A172 (cell line): ENCODE measurements around the gene MASP1. TPM values are rescaled to one million over a fixed set of nuclear protein-coding genes. Genes with fewer than 3 reads are reported as not detected.

Experiments used
- DNase-seq: peaks from one replicate; pipeline ENCODE4 v3.0.0-alpha.2; 2015; ENCODE audit warnings: low spot score
- total RNA-seq: library from RNA; depleted of rRNA; stranded (reverse); fragments of >200 nt; shearing (Covaris generic); gene quantifications from 2 replicates; pipeline ENCODE4 v1.2.3, GENCODE V29; 2014; rRNA removed

The MASP1 gene
- total RNA-seq, 1 experiment from 2014 or later = not detected

GRCh38 chr3:187186801-187187421, 104.6 kb downstream of the MASP1 start:
- peak; percentile 85 for DNase-seq

GRCh38 chr3:187186375-187186774, 105.2 kb downstream of the MASP1 start:
- no peak for DNase-seq

- no peak for DNase-seq
Observed at GRCh38 chr3:187185759-187186158, 105.8 kb downstream of the MASP1 start.

Other genes with a start within 250 kb of the MASP1 start
- gene RPL39L, start 152.2 kb downstream of the MASP1 start, total RNA-seq = 154 and 237 TPM in 2 replicates
- gene RTP1, start 94.3 kb downstream of the MASP1 start, total RNA-seq = not detected in 2 replicates
- 0.19 and 0.78 TPM in 2 replicates for gene RTP4, start 76.6 kb upstream of the MASP1 start, total RNA-seq